Dedifferentiated amniotic fluid mesenchymal stem cell (primary cell): ENCODE results near the gene SPP1.

Experiments
- DNase-seq: peaks from one replicate; pipeline ENCODE4 v3.0.0-alpha.2; 2016; ENCODE audit errors: extremely low spot score

SPP1 gene

DNA sequence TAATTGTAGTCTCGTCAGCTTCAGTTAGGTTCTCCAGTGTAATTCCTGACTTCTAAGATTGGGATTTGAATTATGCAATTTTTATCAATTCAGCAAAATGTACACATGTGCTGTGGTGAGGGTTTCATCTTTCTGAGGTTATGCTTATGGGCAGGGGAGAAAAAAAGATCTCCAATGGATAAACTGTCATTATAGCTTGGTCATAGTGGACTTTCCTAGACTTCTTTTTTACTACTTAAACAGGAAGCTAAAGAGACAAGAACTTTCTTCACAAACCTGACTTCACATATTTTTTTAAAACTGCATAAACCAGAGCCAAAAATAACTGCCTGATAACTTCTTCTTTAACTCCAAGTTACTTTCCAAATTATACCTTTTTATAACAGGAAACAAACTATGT, 21.7 kb upstream of the SPP1 start:
- no peak for DNase-seq

DNA sequence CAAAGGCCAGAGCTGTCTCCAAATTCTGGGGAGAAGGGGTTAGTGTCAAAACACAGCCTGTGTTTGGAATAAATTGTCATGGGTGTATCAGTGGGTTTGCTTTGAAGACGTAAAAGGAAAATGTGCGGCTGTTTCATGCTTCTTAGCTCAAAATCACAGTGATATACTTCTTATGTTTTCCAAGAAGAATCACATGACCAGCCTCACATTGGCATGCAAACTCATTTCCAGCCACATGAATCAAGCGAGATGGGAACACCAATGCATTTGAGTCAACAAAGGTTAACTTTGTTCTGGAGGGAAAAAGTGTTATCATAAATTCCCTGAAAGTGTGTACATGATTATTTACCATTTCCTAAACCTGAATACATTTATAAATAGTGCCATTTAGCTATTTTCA, 19.0 kb upstream of the SPP1 start:
- DNase-seq, result no peak

DNA sequence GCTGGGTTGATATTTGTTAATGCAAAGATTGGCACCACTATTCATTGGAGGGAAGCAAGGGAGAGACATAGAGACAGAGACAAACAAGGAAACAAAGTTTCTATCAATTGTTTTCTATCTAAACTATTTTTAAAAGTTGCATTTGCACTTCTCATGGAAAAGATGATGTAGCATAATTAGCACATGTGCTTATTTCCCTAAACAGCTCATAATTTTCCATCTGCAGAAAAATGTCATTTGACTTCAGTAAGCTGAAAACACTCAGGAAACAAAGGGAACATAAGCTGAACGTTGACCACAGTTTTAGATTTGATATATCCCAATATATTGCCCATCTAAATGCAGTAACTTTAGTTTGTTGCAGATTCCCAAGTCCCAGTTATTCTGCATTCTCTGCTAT, 18.5 kb upstream of the SPP1 start:
- no peak for DNase-seq

DNA sequence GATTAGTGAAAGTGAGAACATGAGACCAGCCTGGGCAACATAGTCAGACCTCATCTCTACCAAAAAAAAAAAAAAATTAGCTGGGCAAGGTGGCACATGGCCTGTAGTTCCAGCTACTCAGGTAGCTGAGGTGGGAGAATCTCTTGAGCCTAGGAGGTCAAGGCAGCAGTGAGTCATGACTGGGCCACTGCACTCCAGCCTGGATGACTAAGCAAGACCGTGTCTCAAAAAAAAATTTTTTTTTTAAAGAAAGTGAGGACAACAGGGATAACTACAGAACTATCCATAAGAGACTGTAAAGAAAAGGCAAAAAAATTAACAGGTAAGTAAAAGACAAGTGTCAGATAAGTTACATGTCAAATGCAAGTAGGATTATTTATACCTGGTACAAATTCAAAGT, 13.5 kb upstream of the SPP1 start:
- no peak for DNase-seq

DNA sequence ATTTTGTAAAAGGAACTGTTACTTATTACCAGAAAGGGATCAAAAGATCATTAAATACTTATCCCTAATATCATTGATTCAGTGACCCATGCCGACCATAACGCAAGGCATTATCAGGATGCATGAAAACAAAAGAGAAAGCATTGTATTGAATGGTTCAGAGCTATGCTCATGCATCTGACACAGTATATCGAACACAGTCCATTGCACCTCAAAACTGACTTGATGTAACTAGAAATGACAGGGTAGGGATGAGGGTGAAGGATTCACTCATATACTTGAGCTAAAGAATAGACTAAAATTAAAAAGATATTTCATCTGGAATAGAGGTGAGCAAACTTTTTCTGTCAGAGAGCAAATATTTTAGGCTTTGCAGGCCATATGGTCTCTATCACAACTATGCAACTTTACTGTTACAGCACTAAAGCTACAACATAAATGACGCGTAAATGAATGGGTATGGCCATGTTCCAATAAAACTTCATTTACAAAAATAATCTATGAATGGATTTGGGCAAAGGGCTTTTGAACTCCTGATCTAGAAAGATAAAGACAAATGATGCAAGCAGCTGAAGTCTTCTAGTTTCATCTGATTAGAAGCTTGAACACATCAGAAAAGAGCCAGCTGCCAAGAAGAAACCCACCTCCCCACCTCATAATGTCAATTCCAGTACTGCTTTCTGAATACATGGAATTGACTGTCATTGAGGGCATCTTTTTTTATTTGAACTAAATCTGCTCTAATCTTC, 12.9 kb upstream of the SPP1 start:
- no peak for DNase-seq

DNA sequence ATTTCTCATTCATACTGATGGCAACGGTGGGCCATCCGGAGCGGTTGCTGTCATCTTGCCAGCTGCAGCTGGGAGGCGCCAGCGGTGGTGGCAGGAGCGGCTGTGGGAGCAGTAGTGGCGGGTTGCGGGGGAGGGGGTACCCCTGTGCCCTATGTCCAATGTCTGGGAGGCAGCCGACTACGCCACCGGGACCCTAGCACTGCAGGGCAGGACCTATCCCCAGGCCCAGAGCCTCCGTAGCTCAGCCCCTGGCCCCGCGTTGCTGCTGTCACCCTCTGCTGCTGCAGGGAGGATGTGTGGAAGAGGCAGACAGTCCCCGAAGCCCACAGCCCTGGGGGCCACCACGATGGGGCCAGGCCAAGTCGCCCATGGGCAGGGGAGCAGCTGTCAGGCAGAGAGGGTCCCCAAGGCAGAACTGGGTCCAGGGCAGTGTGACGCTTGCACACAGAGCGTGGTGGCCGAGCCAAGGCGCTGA, 10.0 kb upstream of the SPP1 start:
- DNase-seq, result no peak

DNA sequence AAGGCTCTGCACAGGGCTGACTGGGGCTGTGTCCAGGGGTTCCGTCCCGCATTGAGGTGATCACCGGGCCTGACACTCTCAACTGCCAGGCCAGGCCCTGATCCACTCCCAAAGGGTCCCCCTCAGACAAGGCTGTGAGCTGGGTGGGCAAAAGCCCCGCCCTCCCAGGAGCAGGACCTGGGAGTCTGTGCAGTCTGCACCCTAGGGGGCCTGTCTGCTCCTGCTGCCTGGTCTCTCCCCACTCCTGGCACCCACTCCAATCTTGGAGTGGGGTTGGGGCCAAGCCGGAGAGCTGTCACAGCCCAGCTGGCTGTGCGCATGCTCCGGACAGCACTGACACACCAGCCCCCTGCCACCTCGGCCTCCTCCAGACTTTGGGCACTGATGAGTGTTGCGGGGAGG, 9.4 kb upstream of the SPP1 start:
- no peak for DNase-seq

DNA sequence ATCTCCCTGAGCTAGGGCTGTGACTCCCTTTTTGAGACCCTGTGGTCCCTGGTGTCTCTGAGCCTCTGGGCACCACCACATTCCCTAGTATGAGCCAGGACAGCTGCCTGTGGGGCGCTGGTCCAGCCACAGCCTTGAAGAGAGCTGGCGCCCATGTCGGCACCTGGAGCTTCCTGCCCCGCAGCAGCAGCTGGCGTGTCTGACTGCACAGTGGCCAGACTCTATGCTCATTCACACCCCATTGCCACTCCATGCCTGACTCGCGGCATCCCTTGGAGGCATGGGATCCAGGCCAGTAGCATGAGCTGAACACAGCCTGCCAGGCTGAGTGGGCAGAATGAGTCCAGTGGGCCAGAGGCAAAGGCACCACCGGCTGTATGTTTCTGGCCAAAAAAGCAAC, 8.3 kb upstream of the SPP1 start:
- no peak for DNase-seq

DNA sequence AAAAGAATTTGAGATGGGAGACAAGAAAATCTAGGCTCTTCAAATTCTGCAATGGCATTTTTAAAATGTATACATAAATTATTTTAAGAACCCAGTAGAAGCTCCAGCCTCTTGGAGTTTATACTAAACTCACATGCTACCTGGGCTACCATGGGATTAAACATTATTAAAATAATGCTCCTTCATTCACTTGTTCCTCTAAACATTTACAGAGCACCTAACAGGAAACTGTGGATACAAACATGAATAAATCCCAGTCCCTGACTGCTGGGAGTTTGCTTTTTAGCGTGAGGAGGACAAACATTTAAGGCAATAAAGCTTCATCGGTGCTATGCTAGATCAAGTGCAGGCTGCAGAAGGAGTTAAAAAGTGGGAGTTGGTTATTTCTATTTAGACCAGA, 5.4 kb upstream of the SPP1 start:
- no peak for DNase-seq

DNA sequence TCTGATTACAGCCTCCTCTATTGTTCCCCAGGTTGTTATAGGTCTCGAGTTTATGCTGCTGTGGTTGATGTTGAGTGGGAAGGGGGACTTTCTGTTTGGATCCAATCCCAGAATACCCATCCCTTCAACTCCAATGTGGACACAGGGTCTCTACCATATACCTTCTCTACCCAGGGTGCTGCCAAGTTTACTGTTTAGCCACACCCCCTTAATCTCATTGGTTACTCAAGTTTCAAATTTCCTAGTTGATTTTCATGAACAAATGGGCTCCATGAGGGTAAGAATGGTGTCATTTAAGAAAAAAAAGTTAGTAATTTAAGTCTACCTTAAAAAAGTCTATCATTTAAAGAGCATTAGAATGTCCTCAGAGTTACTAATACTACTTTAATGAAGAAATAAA, 3.6 kb upstream of the SPP1 start:
- no peak for DNase-seq

DNA sequence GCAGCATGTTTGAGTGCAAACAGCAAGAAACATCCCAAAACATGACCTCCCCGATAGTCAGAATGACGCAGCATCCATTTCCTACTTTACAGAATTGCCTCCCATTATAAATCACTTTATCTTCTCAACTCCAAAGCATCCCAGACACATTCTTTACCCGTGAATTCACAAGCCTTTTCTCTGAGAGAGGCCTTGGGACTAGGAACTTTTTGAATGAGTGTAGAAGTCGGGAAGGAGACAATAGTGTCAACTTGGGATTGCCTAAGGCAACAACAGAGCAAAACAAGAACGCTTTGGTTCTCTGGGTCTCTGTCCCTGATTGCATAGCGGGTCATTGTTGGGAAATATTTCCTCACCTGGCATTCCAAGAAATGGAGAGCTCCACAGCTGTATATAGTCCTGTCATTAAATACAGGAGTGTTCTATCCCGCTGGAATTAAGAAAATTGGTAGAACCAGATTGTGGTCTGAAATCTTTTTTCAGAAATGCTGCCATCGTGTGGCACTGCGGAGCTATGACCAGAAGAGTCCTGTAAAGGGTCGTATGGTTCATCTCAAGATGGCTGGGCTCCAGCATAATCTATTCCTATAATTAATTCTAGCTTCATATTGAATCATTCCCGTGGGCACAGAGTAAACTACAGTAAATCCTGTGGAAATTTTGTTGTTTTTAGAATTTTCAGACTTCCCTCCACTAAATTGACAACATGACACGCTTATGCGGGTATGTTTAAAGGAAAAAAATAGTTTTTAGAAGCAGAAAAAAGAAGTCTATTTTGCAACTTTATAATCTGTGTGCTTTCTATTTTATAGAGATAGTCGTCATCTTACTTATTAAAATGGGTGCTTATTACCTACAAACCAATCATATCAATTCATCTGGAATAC, 2.0 kb upstream of the SPP1 start:
- peak; percentile 54 for DNase-seq

DNA sequence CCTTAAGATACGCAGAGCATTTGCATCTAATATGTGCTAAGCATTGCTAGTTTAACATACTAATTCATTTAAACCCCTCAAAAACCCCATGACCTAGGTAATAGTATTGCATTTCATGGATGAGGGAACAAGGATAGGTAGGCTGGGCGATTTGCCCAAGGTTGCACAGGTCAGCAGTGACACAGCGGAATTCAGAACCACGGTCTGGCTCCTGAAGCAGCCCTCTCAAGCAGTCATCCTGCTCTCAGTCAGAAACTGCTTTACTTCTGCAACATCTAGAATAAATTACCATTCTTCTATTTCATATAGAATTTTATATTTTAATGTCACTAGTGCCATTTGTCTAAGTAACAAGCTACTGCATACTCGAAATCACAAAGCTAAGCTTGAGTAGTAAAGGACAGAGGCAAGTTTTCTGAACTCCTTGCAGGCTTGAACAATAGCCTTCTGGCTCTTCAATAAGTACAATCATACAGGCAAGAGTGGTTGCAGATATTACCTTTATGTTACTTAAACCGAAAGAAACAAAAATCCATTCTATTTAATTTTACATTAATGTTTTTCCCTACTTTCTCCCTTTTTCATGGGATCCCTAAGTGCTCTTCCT, 555 bp upstream of the SPP1 start:
- DNase-seq, result no peak

DNA sequence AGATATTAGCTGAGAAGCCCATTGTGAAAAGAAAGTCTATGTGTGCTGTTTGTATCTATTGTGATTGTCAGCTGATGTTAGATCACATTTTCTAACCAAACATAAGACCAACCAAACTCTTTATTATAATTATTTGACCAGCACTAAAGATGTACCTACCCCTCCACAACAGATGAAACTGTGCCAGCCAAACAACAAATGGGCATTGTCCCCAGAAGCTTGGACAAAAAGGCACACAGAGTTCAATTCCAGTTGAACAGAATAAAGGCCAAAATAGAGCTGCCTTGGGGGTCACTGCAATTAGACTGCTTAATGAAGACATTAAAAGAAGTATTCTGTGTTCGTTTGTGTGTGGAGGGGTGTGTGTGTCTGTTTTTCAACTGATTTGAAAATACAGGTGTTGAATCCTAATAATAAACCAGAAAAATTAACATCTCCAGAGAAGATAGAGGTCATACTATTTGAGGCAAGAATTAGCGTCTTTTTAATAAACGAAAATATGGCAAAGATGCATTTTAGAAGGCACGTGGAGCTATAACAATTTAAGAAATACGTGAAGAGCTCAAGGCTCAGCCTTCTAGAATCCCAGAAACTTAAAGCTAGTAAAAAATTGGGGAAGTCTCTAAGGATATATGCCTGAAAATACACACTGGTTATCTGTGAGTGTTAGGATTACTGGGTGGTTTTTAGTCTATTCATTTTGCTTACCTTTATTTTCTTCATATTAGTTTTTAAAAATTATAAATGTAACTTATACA, 2.2 kb downstream of the SPP1 start:
- DNase-seq, result no peak

DNA sequence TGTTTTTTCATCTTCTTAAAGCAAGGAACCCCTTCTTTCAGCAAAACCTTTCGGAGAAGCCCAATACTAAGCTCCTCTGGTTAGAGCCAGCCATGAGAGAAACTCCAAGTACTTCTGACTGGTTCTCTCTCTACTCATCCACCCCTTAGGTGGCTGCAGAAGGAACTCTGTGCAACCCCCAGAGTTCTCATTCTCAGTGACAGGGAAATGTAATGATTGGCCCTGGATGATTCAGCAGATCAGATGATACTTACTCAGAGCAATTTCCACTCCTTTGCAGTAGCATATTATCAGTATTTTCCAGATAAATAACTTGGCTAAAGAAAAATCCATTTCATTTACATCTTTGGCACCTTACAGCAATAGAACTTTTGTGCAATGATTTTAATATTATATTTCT, 3.2 kb downstream of the SPP1 start:
- no peak for DNase-seq

DNA sequence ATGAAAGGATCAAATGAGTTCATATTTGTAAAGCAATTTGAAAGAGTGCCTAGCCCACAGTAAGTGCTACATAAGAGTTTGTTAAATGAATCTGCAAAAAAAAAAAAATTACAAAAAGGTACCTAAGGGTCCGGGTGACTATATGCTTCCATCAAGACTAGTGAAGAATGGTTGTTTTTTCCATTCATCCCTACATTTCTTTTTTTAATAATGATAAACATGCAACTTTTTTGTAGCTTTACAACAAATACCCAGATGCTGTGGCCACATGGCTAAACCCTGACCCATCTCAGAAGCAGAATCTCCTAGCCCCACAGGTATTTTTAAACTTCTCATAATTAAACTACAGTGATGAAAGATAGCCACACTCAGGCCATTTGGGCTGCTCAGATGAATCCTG, 4.3 kb downstream of the SPP1 start:
- DNase-seq, result no peak

DNA sequence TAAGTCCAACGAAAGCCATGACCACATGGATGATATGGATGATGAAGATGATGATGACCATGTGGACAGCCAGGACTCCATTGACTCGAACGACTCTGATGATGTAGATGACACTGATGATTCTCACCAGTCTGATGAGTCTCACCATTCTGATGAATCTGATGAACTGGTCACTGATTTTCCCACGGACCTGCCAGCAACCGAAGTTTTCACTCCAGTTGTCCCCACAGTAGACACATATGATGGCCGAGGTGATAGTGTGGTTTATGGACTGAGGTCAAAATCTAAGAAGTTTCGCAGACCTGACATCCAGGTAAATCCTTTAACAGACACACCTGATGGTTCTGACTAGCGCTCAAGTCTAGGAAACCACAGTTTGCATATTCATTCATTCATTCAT, 6.0 kb downstream of the SPP1 start:
- DNase-seq, result no peak

DNA sequence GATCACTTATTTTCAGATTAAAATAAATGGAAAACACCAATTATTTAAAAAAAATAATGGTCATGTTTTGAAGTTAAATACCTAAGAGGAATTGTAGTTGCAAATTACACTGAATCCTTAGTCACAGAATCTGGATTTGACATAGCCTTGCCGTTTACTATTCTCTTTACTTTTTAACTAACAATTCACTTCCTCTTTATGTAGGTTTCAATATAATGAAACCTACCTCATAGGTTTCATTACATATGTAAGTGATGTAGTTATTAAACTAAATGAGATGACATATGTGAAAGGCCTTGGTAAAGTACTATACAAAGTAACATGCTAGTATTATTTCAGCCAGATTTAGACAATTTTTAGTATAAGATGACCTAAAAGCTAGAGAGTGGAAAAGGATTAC, 6.5 kb downstream of the SPP1 start:
- no peak for DNase-seq

DNA sequence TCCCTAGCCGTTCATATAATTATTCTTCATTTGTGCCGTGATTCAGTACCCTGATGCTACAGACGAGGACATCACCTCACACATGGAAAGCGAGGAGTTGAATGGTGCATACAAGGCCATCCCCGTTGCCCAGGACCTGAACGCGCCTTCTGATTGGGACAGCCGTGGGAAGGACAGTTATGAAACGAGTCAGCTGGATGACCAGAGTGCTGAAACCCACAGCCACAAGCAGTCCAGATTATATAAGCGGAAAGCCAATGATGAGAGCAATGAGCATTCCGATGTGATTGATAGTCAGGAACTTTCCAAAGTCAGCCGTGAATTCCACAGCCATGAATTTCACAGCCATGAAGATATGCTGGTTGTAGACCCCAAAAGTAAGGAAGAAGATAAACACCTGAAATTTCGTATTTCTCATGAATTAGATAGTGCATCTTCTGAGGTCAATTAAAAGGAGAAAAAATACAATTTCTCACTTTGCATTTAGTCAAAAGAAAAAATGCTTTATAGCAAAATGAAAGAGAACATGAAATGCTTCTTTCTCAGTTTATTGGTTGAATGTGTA, 7.0 kb downstream of the SPP1 start:
- DNase-seq, result no peak

DNA sequence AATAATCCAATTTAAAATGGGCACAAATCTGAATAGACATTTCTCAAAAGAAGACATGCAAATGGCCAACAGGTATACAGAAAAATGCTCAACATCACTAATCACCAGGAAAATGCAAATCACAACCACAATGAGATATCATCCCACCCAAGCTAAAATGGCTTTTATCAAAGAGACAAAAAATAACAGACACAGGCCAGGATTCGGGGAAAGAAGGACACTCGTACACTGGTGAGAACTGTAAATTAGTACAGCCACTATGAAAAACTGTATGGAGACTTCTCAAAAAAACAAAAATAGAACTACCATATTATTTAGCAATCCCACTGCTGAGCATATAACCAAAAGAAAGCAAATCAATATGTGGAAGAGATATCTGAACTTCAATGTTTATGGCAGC, 8.5 kb downstream of the SPP1 start:
- DNase-seq, result no peak

DNA sequence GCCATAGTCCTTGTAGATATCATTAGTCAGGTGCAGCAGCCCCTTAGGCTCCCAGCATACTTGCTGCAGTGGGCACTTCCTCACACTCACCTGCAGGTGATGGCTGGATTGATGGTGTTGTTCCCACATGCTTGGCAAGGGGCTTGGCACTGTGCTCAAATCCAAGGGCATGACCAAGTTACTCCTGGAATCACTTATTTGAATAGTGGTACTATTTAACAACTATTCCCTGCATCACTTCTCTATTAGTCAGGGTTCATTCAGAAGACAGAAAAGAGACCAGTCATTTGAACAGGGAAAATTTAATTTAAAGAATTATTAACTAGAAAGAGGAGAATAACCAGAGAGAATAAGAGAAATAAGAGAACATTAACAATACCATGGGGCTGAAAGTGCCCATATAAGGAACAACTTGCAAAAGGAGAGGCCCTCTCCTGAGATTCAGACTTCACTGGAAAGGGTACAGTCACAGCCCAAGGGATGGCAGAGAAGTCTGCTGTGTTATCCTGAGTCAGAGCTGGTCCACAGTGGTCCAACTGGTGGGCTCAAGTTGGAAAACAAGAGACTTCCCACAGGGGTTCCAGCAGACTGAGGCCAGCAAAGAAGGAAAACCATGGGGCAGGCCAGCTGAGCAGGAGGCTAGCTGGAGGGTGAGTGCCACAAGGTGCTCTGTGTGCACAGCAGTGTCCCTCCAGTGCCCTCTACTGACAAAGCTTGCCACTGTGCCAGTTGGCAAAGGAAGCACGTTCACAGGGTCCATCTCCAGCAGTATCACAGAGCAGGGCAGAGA, 9.8 kb downstream of the SPP1 start:
- DNase-seq, result no peak

DNA sequence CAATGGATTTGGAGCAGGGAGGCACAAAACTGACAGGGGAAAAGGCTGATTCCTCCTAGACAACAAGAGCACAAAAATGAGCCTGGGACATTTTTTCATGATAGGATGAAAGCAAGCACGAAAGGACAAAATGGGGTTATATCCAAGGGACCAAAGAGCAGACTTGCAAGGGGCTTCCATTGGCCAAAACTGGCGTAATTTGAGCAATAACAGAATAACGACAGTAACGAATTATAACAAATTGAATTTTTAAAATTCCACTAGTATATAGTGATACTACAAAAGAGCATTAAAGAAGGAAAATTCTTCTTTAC, 10.3 kb downstream of the SPP1 start:
- DNase-seq, result no peak
